HEK293T (cell line): ENCODE measurements around the gene OPA1.

Experiments used
- CTBP1 ChIP-seq: fragments of 450-650 bp; IDR thresholded peaks from 2 replicates; pipeline ENCODE4 v1.6.1; 2016; ENCODE audit warnings: borderline replicate concordance
- FOXA1 ChIP-seq: fragments of 450-650 bp; IDR thresholded peaks from 2 replicates; pipeline ENCODE4 v1.6.1; 2016; ENCODE audit warnings: mild to moderate bottlenecking
- FOXK2 ChIP-seq: fragments of 450-650 bp; IDR thresholded peaks from 2 replicates; pipeline ENCODE4 v1.6.1; 2016; ENCODE audit warnings: mild to moderate bottlenecking
- FOXM1 ChIP-seq: fragments of 450-650 bp; IDR thresholded peaks from 2 replicates; pipeline ENCODE4 v1.6.1; 2017; ENCODE audit warnings: mild to moderate bottlenecking, borderline replicate concordance
- PKNOX1 ChIP-seq: fragments of 450-650 bp; IDR thresholded peaks from 2 replicates; pipeline ENCODE4 v1.6.1; 2016
- SP1 ChIP-seq: fragments of 450-650 bp; IDR thresholded peaks from 2 replicates; pipeline ENCODE4 v1.6.1; 2017
- TARDBP ChIP-seq: fragments of 450-650 bp; IDR thresholded peaks from 2 replicates; pipeline ENCODE4 v1.6.1; 2016

DNA sequence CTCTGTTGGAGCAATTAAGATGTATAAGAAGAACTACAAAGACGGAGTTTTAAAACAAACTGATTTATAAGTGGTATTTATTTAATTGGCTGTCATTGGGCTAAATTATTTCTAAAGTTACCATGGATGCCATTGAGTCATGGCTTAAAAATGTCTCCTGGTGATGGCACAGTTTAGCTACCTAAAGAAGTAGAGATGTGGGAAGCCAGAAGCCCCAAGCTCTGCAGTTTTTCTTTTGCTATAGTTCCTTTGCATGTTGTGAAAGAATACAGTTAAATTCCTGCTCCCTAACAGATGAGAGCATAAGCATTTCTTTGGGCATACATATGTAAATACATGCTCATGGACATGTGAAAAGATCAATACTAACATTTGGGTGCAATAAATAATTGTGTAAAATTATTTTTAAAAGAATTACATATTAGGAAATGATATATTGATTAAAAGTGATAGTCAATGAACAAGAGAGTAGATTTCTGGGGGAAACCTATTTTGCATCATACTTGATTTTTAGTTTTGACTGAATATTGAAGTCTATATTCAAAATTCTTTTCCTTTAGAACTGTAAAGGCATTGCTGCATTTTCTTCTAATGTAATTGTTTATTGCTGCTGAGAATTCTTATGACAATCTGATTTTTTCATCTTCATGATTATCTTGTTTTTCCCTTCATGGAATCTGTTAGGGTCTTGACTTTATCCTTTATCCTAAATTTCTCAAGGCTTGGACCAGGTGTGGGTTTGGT, 2.1 kb downstream of the OPA1 start:
- TF ChIP-seq PKNOX1 (no peak), FOXM1 (no peak), FOXA1 (no peak), FOXK2 (no peak), SP1 (no peak), CTBP1 (no peak), TARDBP (no peak)
